GM21528 (cell line): ENCODE measurements around the gene ZDHHC11B.
A peak's percentile ranks its signal among the peaks of the same experiment; 100 is the strongest.
"Not testable (repeated sequence)": the region's sequence is repeated elsewhere in the genome, so short reads cannot be mapped to it uniquely, and the experiment has no call there.

Experiments used
- ATAC-seq: cut with Tn5 transposase; IDR thresholded peaks from one replicate; pipeline ENCODE4 v1.9.1; 2021; ENCODE audit warnings: mild to moderate bottlenecking, moderate library complexity; ENCODE audit not compliant: unreplicated experiment, low FRiP score

ZDHHC11B gene

GRCh38 chr5:785181-785705 lies 714 bp upstream of the ZDHHC11B start:
- peak; percentile 27 for ATAC-seq

GRCh38 chr5:783881-784427 lies 575 bp downstream of the ZDHHC11B start:
- ATAC-seq: peak; percentile 20

DNA sequence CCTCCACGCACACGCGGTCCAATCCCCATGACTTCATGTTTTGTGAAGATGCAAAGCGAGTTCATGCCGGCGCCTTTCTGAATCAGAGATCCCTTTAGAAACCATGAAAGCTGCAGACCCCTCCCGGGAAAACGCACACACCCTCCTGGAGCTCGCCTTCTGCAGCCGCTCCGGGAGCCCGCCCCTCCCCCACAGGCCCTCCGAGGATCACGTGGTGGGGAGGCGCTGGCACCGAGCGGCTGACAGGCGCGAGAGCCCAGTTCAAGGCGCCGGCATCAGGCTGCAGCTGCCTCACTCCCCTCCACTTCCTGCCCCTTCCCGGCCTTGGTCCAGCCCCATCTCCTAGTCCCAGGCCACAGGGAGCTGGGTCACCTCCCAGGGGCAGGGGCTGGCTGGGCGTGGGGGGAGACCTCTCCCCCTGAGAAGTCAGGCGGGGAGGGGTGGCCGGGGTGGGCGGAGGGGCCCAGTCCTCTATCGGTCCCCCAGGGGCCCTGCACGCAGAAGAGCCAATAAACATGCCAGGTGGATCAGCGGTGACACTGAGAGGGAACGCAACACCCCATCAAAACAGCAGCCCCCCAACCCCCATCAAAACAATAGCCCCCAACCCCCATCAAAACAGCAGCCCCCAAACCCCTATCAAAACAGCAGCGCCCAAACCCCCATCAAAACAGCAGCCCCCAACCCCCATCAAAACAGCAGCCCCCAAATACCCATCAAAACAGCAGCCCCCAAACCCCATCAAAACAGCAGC lies 1.3 kb downstream of the ZDHHC11B start:
- ATAC-seq: not testable (repeated sequence)

- not testable (repeated sequence) for ATAC-seq
Measured at GRCh38 chr5:782356-782755, 2.2 kb downstream of the ZDHHC11B start.

GRCh38 chr5:780571-780970 lies 4.0 kb downstream of the ZDHHC11B start:
- ATAC-seq: not testable (repeated sequence)

DNA sequence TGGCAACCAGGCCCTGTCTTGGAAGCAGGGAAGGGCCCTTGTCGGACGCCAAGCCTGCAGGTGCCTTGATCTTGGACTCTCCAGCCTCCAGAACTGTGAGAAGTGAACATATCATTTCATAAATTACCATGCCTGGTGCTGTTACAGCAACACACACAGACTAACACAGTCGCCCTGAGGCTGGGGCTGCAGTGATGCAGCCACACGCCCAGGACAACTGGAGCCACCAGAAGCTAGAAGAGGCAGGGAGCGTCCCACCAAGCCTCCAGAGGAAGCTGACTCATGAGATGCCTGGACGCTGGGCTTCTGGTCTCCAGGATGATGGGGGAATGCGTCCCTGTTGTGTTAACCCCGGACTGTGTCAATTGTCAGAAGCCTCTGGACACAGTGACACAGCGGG lies 5.6 kb downstream of the ZDHHC11B start:
- not testable (repeated sequence) for ATAC-seq

GRCh38 chr5:778421-778820 lies 6.1 kb downstream of the ZDHHC11B start:
- ATAC-seq: not testable (repeated sequence)

DNA sequence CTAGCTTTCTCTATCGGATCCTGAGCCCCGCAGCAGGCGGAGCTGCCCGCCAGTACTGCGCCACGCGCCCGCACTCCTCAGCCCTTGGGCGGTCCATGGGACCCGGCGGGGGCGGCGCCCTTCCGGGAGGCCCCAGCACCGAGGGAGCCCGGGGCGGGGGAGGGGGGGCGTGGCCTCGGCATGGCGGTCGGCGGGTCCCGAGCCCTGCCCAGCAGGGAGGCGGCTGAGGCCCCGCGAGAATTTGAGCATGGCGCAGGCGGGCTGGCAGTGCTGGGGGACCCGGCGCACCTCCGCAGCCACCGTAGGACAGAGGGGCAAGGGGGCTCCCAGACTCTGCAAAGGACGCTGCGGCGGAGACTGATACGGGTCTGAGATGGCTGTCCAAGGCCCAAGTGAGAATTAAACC lies 6.8 kb downstream of the ZDHHC11B start:
- ATAC-seq: no peak

DNA sequence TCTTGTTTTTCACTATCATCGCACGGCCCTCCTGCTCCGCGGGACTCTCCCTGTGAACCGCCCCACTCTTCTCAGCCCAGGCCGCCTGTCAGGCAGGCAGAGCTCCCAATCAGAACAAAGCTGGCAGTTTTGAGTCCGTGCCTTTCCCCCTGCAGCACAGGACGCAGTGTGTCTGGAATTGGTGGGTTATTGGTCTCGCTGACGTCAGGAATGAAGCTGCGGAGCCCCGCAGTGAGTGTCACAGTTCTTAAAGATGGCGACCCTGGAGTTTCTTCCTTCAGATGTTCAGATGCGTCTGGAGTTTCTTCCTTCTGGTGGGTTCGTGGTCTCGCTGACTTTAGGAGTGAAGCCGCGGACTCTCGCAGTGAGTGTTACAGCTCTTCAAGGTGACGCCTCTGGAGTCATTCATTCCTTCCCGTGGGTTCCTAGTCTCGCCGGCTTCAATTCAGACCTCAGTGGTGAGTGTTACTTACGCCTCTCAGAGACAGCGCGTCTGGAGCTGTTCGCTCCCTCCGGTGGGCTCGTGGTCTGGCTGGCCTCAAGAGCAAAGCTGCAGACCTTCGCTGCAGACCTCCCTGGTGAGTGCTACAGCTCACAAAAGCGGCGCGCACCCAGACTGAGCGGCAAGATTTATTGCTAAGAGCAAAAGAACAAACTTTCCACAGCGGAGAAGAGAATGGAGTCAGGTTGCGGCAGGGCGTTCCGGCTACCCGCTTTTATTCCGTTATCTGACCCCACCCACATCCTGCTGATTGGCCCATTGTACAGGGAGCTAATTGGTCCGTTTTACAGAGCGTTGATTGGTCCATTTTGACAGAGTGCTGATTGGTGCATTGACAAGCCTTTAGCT lies 7.4 kb downstream of the ZDHHC11B start:
- no peak for ATAC-seq

DNA sequence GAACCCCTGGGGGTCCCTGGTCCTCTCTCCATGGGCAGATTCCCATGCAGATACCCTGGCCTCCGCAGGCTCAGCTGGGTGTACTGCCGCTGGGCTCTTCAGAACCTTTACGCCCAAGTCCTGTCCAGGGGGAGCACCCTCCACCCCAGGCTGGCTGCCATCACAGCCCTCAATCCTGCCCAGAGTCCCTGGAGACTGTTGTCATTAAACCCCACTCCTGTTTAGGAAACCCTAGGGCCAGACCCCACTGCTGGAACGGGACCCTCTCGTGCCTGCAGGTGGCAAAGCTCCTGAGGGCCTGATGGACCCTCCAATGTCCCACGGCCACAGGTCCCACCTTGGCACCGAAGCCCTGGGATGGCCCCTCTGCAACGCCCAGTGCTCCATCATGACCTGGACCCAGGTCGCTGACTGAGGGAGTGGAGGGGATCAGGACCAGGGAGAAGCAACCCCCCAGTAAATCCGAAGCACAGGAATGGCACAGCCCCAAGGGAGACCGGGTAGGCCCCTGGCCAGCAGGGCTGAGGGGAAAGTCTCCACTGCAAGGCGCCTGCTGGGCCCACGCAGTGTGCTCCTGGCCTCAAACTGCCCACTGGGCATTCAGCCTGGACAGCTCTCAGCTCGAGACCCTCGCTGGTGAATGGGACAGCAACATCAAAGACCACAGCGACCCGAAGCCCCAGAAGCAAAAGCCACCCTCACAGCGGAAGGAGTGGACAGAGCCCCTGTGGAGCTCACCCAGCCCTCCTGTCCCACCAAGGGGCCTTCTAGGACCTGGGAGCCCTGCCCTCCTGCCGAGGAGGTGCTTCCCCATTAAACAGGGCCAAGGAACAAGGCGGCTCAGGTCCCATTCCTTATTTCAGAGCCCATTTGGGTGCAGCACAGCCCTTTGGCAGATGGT lies 8.3 kb downstream of the ZDHHC11B start:
- ATAC-seq: no peak

DNA sequence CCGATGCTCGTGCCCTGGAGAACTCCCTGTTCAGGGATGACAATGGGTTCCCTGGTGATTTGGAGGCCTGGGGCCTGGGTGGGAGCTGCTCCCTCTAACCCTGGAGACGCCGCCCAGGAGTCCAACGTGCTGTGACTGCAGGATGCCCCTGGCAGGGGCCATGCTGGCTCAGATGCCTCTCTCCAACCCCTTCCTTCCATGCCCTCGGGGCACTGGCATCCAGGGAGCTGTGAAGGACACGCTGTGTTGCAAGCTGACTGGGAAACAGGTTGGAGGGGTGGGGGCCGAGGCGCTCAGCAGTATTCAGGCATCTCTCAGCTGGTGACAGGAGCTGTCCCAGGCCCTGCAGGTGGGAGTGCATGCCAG lies 9.0 kb downstream of the ZDHHC11B start:
- ATAC-seq: not testable (repeated sequence)

DNA sequence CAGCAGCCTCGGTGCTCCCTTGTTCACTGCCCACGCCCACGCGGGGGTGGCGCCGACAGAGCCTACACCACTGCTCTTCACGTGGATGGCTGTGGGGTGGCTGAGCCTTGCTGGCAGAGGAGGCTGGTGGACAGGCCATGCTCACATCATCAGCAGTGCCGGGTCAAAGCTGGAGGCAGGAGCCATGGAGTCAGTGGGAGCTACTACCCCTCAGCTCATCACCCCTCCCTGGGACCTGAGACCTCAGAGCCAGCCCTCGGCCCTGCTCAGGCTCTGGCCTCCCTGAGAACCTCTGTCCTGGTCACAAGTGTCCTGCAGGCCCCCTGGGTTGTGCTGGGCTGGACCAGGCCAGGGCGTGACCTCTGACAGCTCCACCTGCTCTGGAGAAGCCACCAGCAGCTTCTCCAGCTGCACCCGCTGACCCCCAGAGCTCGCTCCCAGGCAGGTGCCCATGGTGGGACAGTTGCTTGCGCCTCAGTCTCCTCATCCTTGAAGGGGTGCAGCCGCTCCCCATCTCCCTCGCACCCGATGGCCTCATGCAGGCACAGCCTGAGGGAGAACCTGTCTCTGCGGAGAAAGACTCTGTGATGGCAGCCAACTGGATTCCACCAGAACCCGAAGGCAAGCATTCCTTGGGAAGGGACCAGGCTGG lies 9.5 kb downstream of the ZDHHC11B start:
- ATAC-seq: not testable (repeated sequence)

DNA sequence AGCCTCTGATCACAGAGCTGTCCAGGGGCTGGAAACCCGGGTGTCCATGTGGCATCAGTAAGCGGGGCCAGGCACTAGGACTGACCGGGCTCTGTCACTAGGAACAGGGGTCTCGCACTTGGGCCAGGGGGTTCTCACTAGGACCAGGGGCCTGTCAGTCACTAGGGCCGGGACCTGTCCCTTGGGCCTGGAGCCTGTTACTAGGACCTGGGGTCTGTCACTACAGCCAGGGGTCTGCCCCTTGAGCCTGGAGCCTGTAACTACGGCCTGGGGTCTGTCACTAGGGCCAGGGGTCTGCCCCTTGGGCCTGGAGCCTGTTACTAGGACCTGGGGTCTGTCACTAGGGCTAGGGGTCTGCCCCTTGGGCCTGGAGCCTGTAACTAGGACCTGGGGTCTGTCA lies 10.2 kb downstream of the ZDHHC11B start:
- not testable (repeated sequence) for ATAC-seq

GRCh38 chr5:773517-774264 lies 10.8 kb downstream of the ZDHHC11B start:
- ATAC-seq: no peak

DNA sequence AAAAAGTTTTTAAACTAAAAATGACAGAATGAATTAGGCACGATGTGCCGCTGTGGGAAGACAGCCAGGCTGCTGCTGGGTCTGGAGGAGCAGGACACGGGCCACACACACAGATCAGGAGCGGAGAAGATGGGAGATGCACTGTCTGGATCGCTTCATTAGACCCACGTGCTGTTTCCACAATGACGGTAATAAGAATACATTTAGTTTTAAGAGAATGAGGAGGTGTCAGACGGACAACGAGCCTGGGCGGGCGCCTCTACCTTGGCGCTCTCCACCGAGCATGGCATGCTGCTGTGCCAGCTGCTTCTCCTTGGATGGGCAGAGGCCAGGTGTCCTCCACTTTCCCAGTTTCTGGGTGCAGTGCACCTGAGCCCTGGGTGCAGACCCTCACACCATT lies 11.6 kb downstream of the ZDHHC11B start:
- not testable (repeated sequence) for ATAC-seq

DNA sequence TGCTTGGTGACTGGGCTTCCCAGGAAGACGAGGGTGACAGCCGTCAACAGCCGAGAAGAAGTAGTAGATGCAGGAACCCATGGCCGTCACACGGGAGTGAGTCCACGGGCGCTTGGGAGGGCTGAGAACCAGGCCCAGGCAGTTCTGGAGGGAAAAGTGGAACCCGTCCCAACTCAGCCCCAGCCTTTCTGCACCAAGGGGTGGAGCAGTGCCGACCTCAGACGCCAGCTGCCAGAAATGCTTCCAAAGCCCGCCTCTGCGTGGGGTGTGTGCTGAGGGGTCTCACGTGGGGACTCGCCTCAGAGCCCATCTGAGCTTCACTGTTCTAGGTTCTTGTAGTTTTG lies 12.0 kb downstream of the ZDHHC11B start:
- not testable (repeated sequence) for ATAC-seq

DNA sequence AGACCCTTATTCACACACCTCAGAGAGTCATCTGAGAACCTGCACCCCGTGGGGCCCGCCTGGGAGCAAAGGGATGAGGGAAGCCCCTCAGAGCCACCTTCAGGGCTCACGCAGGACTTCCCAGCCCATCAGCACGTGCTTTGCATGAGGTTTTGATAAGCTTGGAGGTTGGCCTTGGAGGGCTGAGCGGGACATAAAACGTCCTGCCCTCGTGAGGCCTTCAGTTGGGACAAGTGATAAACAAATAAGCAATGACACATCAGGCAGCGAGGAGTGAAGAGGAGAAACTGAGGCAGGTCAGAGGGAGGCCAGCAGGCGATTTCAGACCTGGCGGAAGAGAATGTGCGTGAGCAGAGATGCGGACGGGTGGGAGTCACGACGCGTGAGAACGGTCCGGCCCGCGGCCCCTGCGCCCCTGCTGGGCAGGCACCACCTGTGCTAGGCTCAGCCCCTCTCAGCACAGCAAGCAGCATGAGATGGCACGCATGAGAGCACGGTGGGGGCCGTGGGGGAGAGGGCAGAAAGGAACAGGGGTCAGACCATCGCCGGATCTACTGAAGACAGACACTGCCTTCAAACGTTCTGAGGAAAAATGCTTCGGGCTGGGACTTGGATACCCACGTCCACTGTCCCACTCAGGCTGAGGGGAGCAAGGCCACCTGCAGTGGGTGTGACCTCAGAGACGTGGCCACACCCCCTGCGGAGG lies 12.5 kb downstream of the ZDHHC11B start:
- not testable (repeated sequence) for ATAC-seq

GRCh38 chr5:771087-771781 lies 13.3 kb downstream of the ZDHHC11B start:
- not testable (repeated sequence) for ATAC-seq
